ENCODE results near the gene UTP25. TPM values are rescaled to one million over a fixed set of nuclear protein-coding genes. Genes with fewer than 3 reads are reported as not detected.

The UTP25 gene
- total RNA-seq, 1 experiment from 2014 or later: 12.7 TPM

DNA sequence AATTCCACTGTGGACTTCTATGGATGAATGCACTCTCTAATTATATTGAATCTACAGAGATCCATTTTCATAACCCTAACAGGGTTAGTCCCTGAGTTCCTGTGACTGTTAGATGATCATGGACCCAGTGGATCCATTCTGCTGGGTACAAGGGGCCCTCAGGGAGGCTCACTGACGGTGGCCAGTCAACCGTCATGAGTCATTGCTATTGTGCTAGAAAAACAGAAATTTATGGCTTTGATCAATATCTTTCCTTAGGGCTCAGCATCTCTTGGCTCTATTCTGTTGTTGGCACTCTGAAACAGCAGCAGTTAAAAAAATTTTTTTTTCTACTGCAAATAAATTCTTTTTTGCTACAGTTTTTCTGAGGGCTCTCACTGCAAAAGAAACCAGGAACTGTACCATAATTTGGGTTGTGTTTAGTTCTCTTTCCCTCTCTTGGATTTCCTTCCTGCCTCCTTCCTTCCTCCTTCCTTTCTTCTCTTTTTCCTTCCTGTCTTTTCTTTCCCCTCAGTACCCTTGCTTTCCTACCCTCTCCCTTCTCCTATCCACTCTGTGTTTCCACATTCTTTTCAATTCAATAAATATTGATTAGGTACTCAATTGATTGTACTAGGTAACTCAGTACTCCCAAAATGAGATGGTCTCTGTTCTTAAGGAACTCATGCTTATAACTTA, 49.5 kb downstream of the UTP25 start:
- no peak for ATAC-seq
- intact Hi-C loops (cut with micrococcal nuclease): no loop called here
- ChIA-PET CTCF (interaction anchor here (2.2 kb wide), 1 partner anchor 17 kb away, joined by 6 read pairs; no protein-coding TSS in a partner anchor), RAD21 (ENCODE audit: low non-redundant PET in 1 of 2, low total read pairs in 2 of 2, uncharacterized antibody in 2 of 2, unreplicated experiment in 2 of 2) (no interaction called here), POLR2A (no interaction called here)
- TF ChIP-seq, protein P1, sequence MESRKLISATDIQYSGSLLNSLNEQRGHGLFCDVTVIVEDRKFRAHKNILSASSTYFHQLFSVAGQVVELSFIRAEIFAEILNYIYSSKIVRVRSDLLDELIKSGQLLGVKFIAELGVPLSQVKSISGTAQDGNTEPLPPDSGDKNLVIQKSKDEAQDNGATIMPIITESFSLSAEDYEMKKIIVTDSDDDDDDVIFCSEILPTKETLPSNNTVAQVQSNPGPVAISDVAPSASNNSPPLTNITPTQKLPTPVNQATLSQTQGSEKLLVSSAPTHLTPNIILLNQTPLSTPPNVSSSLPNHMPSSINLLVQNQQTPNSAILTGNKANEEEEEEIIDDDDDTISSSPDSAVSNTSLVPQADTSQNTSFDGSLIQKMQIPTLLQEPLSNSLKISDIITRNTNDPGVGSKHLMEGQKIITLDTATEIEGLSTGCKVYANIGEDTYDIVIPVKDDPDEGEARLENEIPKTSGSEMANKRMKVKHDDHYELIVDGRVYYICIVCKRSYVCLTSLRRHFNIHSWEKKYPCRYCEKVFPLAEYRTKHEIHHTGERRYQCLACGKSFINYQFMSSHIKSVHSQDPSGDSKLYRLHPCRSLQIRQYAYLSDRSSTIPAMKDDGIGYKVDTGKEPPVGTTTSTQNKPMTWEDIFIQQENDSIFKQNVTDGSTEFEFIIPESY (IDR thresholded peaks at IDR 0.05; ENCODE audit: extremely low read depth, insufficient replicate concordance, low read length): no peak
- TF ChIP-seq SRF (IDR thresholded peaks at IDR 0.05; ENCODE audit: low read depth) (no peak), POLR2A (IDR thresholded peaks at IDR 0.05; ENCODE audit: borderline replicate concordance, extremely low read depth, insufficient read depth, insufficient read length) (no peak), EZH2 (IDR thresholded peaks at IDR 0.05) (no peak)
- Histone ChIP-seq H3K4me2 (ENCODE audit: low read length) (no peak overlapping the region), H3K4me1 (ENCODE audit: control insufficient read depth in 1 of 2, insufficient read depth in 2 of 2, low read length in 2 of 2) (peaks cover 0 to 9% of the 10 kb centered on the region in 2 experiments; a peak in 1 of 4 replicates), H3K9me3 (ENCODE audit: control insufficient read depth in 1 of 2, insufficient read depth in 1 of 2, low read depth in 1 of 2, low read length in 2 of 2) (no peaks in the 10 kb centered on the region), H3K4me3 (replicated peaks in 1 of 2; ENCODE audit: low read depth in 1 of 2, low read length in 2 of 2) (no peak overlapping the region), H3K27me3 (ENCODE audit: insufficient read depth, low read length) (peaks cover 9% of the 10 kb centered on the region; the same call in 1 of the 2 replicates), H3K79me2 (ENCODE audit: insufficient read depth, low read length) (no peaks in the 10 kb centered on the region), H2AFZ (ENCODE audit: low read depth, low read length, poor library complexity, severe bottlenecking) (no peak overlapping the region), H3K9ac (ENCODE audit: low read length) (no peak overlapping the region), H3K9me2 (ENCODE audit: insufficient read depth) (no peaks in the 10 kb centered on the region), H3K36me3 (ENCODE audit: control insufficient read depth in 1 of 2, insufficient read depth in 2 of 2, low read length in 2 of 2) (no peaks in the 10 kb centered on the region), H4K20me1 (ENCODE audit: insufficient read depth) (no peaks in the 10 kb centered on the region), H3K27ac (ENCODE audit: low read depth, low read length) (no peak overlapping the region)
- no peak for DNase-seq (ENCODE audit: low read depth, low spot score)
- no TSS peak for BruUV-seq (replicated peaks)

DNA sequence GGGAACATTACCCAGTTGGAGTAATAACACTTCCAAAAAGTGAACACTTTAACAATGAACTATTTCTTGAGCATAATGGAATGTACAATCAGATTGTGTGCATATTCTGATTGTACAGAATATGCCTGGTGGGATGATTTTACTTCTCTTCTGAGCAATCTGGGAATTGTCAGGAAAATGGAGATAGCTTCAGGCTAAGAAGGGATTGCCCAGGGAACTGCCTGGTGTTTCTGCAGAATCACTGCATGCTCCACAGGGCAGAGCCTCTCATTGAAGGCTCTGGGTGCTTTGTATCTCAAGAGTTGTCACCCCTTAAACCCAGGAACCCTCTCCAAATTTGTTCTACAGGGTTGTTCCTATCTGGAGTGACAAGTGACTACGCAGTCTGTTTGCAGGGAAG, 51.2 kb downstream of the UTP25 start:
- ChIA-PET RAD21 (ENCODE audit: low non-redundant PET in 1 of 2, low total read pairs in 2 of 2, uncharacterized antibody in 2 of 2, unreplicated experiment in 2 of 2) (no interaction called here), POLR2A (no interaction called here), CTCF (no interaction called here)
- intact Hi-C loops (cut with micrococcal nuclease): no loop called here
- BruUV-seq (replicated peaks): no TSS peak
- peaks cover under 1% of the 10 kb centered on the region in 2 experiments; a peak in 3 of 4 replicates for H3K4me1 ChIP-seq (ENCODE audit: control insufficient read depth in 1 of 2, insufficient read depth in 2 of 2, low read length in 2 of 2)
- no peaks in the 10 kb centered on the region for H3K36me3 ChIP-seq (ENCODE audit: control insufficient read depth in 1 of 2, insufficient read depth in 2 of 2, low read length in 2 of 2)
- H2AFZ ChIP-seq (ENCODE audit: low read depth, low read length, poor library complexity, severe bottlenecking): no peak overlapping the region
- no peak overlapping the region for H3K4me3 ChIP-seq (replicated peaks in 1 of 2; ENCODE audit: low read depth in 1 of 2, low read length in 2 of 2)
- no peaks in the 10 kb centered on the region for H3K9me3 ChIP-seq (ENCODE audit: control insufficient read depth in 1 of 2, insufficient read depth in 1 of 2, low read depth in 1 of 2, low read length in 2 of 2)
- no peak overlapping the region for H3K4me2 ChIP-seq (ENCODE audit: low read length)
- H3K9ac ChIP-seq (ENCODE audit: low read length): no peak overlapping the region
- H3K27me3 ChIP-seq (ENCODE audit: insufficient read depth, low read length): peaks cover 9% of the 10 kb centered on the region; the same call in 1 of the 2 replicates
- H3K9me2 ChIP-seq (ENCODE audit: insufficient read depth): no peaks in the 10 kb centered on the region
- DNase-seq (ENCODE audit: low read depth, low spot score) (no peak), ATAC-seq (no peak)
- H3K27ac ChIP-seq (ENCODE audit: low read depth, low read length): no peak overlapping the region
- H3K79me2 ChIP-seq (ENCODE audit: insufficient read depth, low read length): no peaks in the 10 kb centered on the region
- no peaks in the 10 kb centered on the region for H4K20me1 ChIP-seq (ENCODE audit: insufficient read depth)
- TF ChIP-seq, protein P2, sequence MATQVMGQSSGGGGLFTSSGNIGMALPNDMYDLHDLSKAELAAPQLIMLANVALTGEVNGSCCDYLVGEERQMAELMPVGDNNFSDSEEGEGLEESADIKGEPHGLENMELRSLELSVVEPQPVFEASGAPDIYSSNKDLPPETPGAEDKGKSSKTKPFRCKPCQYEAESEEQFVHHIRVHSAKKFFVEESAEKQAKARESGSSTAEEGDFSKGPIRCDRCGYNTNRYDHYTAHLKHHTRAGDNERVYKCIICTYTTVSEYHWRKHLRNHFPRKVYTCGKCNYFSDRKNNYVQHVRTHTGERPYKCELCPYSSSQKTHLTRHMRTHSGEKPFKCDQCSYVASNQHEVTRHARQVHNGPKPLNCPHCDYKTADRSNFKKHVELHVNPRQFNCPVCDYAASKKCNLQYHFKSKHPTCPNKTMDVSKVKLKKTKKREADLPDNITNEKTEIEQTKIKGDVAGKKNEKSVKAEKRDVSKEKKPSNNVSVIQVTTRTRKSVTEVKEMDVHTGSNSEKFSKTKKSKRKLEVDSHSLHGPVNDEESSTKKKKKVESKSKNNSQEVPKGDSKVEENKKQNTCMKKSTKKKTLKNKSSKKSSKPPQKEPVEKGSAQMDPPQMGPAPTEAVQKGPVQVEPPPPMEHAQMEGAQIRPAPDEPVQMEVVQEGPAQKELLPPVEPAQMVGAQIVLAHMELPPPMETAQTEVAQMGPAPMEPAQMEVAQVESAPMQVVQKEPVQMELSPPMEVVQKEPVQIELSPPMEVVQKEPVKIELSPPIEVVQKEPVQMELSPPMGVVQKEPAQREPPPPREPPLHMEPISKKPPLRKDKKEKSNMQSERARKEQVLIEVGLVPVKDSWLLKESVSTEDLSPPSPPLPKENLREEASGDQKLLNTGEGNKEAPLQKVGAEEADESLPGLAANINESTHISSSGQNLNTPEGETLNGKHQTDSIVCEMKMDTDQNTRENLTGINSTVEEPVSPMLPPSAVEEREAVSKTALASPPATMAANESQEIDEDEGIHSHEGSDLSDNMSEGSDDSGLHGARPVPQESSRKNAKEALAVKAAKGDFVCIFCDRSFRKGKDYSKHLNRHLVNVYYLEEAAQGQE (IDR thresholded peaks at IDR 0.05; ENCODE audit: low read depth): no peak
- TF ChIP-seq, protein P3, sequence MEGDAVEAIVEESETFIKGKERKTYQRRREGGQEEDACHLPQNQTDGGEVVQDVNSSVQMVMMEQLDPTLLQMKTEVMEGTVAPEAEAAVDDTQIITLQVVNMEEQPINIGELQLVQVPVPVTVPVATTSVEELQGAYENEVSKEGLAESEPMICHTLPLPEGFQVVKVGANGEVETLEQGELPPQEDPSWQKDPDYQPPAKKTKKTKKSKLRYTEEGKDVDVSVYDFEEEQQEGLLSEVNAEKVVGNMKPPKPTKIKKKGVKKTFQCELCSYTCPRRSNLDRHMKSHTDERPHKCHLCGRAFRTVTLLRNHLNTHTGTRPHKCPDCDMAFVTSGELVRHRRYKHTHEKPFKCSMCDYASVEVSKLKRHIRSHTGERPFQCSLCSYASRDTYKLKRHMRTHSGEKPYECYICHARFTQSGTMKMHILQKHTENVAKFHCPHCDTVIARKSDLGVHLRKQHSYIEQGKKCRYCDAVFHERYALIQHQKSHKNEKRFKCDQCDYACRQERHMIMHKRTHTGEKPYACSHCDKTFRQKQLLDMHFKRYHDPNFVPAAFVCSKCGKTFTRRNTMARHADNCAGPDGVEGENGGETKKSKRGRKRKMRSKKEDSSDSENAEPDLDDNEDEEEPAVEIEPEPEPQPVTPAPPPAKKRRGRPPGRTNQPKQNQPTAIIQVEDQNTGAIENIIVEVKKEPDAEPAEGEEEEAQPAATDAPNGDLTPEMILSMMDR (IDR thresholded peaks at IDR 0.05 in 2 of 3, conservative IDR thresholded peaks at IDR 0.05 in 1 of 3; ENCODE audit: borderline replicate concordance in 1 of 3, insufficient read depth in 1 of 3, low read depth in 2 of 3, low read length in 2 of 3): no peak
- TF ChIP-seq EZH2phosphoT487 (IDR thresholded peaks at IDR 0.05; ENCODE audit: borderline replicate concordance): no peak
- no peak for TF ChIP-seq CBX3 (IDR thresholded peaks at IDR 0.05; ENCODE audit: low read depth)
- TF ChIP-seq ZFX (IDR thresholded peaks at IDR 0.05): no peak
- no peak for TF ChIP-seq SP1 (IDR thresholded peaks at IDR 0.05; ENCODE audit: low read depth)
- no peak for TF ChIP-seq ZNF274 (IDR thresholded peaks at IDR 0.05; ENCODE audit: low read depth, low read length)
- no peak for TF ChIP-seq JUND (IDR thresholded peaks at IDR 0.05)
- no peak for TF ChIP-seq ELF1 (IDR thresholded peaks at IDR 0.05; ENCODE audit: borderline replicate concordance, low read depth)
